ENCODE data around the gene ZNF543.
"Not testable (repeated sequence)": the region's sequence is repeated elsewhere in the genome, so short reads cannot be mapped to it uniquely, and the experiment has no call there.

ZNF543 gene

GRCh38 chr19:57321116-57321515 lies 844 bp downstream of the ZNF543 start:
- DNase-seq (ENCODE audit: low read depth) = no peak

- DNase-seq (ENCODE audit: low read depth) = no peak
Measured at GRCh38 chr19:57321751-57322150, 1.5 kb downstream of the ZNF543 start.

- DNase-seq (ENCODE audit: low read depth) = no peak
Measured at GRCh38 chr19:57324992-57325391, 4.7 kb downstream of the ZNF543 start.

- DNase-seq (ENCODE audit: low read depth) = no peak
Measured at GRCh38 chr19:57327993-57328392, 7.7 kb downstream of the ZNF543 start.

- no peak for DNase-seq (ENCODE audit: low read depth)
Measured at GRCh38 chr19:57334191-57334590, 13.9 kb downstream of the ZNF543 start.

- no peak for DNase-seq (ENCODE audit: low read depth)
Measured at GRCh38 chr19:57338877-57339276, 18.6 kb downstream of the ZNF543 start.

- DNase-seq (ENCODE audit: low read depth) = no peak
Measured at GRCh38 chr19:57342582-57342981, 22.3 kb downstream of the ZNF543 start.

GRCh38 chr19:57348136-57348535 lies 27.9 kb downstream of the ZNF543 start:
- peak; percentile 2 for DNase-seq (ENCODE audit: low read depth)

- peak; percentile 94 for DNase-seq (ENCODE audit: low read depth)
Measured at GRCh38 chr19:57350877-57351805, 30.9 kb downstream of the ZNF543 start, which contains the start of gene ZNF304. TSS of gene ZNF304 (plus strand) at chr19:57351271. CDS start at chr19:57351665, 394 bp downstream.

GRCh38 chr19:57351867-57352266 lies 31.6 kb downstream of the ZNF543 start:
- peak; percentile 36 for DNase-seq (ENCODE audit: low read depth)

GRCh38 chr19:57355916-57356315 lies 35.6 kb downstream of the ZNF543 start:
- no peak for DNase-seq (ENCODE audit: low read depth)

GRCh38 chr19:57357406-57357805 lies 37.1 kb downstream of the ZNF543 start:
- no peak for DNase-seq (ENCODE audit: low read depth)

- no peak for DNase-seq (ENCODE audit: low read depth)
Measured at GRCh38 chr19:57359300-57359699, 39.0 kb downstream of the ZNF543 start.

- no peak for DNase-seq (ENCODE audit: low read depth)
Measured at GRCh38 chr19:57362419-57362818, 42.1 kb downstream of the ZNF543 start.

- DNase-seq (ENCODE audit: low read depth) = peak; percentile 99
Measured at GRCh38 chr19:57362997-57363687, 42.9 kb downstream of the ZNF543 start, which contains the start of the genes TRAPPC2B and ZNF547. TSS of gene TRAPPC2B (plus strand) at chr19:57363551. CDS start at chr19:57364834, 1,283 bp downstream. TSS of gene ZNF547 (plus strand) at chr19:57363551. CDS start at chr19:57368556, 5,005 bp downstream.

GRCh38 chr19:57363688-57364181 lies 43.5 kb downstream of the ZNF543 start:
- peak; percentile 30 for DNase-seq (ENCODE audit: low read depth)

GRCh38 chr19:57366776-57367175 lies 46.5 kb downstream of the ZNF543 start:
- no peak for DNase-seq (ENCODE audit: low read depth)

- DNase-seq (ENCODE audit: low read depth) = no peak
Measured at GRCh38 chr19:57374179-57374578, 53.9 kb downstream of the ZNF543 start.

- DNase-seq (ENCODE audit: low read depth) = not testable (repeated sequence)
Measured at GRCh38 chr19:57374647-57375046, 54.4 kb downstream of the ZNF543 start.

GRCh38 chr19:57376151-57376550 lies 55.9 kb downstream of the ZNF543 start:
- no peak for DNase-seq (ENCODE audit: low read depth)

GRCh38 chr19:57377498-57378146 lies 57.4 kb downstream of the ZNF543 start:
- DNase-seq (ENCODE audit: low read depth) = no peak
